A673 (cell line): Measurements from ENCODE around the gene TFF2.

Experiments used
- CTCF ChIP-seq: fragments of 300-800, 200-600 bp; sonication (generic); conservative IDR thresholded peaks from 2 replicates; pipeline ENCODE4 v1.5.1; 2017; ENCODE audit warnings: low read depth, mild to moderate bottlenecking, antibody characterized with exemption, low read length, moderate library complexity, mixed read lengths
- EZH2 ChIP-seq: fragments of 200-600 bp; sonication (generic); IDR thresholded peaks from 2 replicates; pipeline ENCODE4 v1.6.1; 2017; ENCODE audit warnings: borderline replicate concordance, low read depth, mild to moderate bottlenecking, mixed read lengths, antibody characterized with exemption, low read length; ENCODE audit not compliant: poor library complexity, severe bottlenecking

- no peak for TF ChIP-seq CTCF
- no peak for TF ChIP-seq EZH2
Observed at GRCh38 chr21:42310411-42311001, 40.3 kb downstream of the TFF2 start.
